ENCODE measurements around the gene SFPQ.

SFPQ gene

DNA sequence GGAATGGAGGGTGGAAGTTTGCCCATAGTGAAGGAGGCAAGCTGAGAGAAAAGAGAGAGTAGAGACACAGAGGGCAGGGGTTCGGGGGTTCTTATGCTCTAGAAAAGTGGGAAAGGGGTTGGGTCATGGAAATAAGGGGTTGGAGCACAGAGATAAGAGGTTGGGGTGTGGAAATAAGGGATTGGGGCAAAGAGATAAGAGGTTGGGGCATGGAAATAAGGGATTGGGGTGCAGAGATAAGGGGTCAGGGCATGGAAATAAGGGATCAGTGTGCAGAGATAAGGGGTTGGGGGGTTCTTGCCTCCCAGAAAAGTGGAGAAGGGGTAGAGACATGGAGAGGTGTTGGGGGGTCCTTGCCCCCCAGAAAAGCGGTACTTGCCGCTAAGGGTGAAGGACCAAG lies 56.2 kb downstream of the SFPQ start:
- DNase-seq = no peak
